GM18870 (cell line): ENCODE measurements around the gene INO80D.
"Not testable (repeated sequence)": the region's sequence is repeated elsewhere in the genome, so short reads cannot be mapped to it uniquely, and the experiment has no call there.

Experiments
- ATAC-seq: cut with Tn5 transposase; IDR thresholded peaks from one replicate; pipeline ENCODE4 v1.9.1; 2021; ENCODE audit warnings: moderate library complexity; ENCODE audit not compliant: unreplicated experiment

Gene INO80D

GRCh38 chr2:205982776-205983327 is 103.1 kb downstream of the INO80D start:
- no peak for ATAC-seq

- ATAC-seq: not testable (repeated sequence)
These were observed 107.2 kb downstream of the INO80D start for GRCh38 chr2:205978728-205979127.

- not testable (repeated sequence) for ATAC-seq
These were observed 108.3 kb downstream of the INO80D start for GRCh38 chr2:205977699-205978098.

GRCh38 chr2:205976934-205977659 is 108.9 kb downstream of the INO80D start:
- ATAC-seq: not testable (repeated sequence)

- ATAC-seq: no peak
These were observed 109.7 kb downstream of the INO80D start for GRCh38 chr2:205976120-205976814.

- peak; percentile 93 for ATAC-seq
These were observed 110.7 kb downstream of the INO80D start for GRCh38 chr2:205975082-205975949.

- no peak for ATAC-seq
These were observed 113.9 kb downstream of the INO80D start for GRCh38 chr2:205972113-205972512.

GRCh38 chr2:205970348-205970747 is 115.6 kb downstream of the INO80D start:
- ATAC-seq: no peak

- peak; percentile 80 for ATAC-seq
These were observed 116.4 kb downstream of the INO80D start for GRCh38 chr2:205969584-205969983.

GRCh38 chr2:205967391-205968075 is 118.4 kb downstream of the INO80D start:
- no peak for ATAC-seq

- ATAC-seq: no peak
These were observed 120.3 kb downstream of the INO80D start for GRCh38 chr2:205965707-205966106.

- ATAC-seq: no peak
These were observed 121.7 kb downstream of the INO80D start for GRCh38 chr2:205964111-205964761.

- no peak for ATAC-seq
These were observed 126.5 kb downstream of the INO80D start for GRCh38 chr2:205959521-205959920.

- no peak for ATAC-seq
These were observed 128.4 kb downstream of the INO80D start for GRCh38 chr2:205957452-205958154.

- no peak for ATAC-seq
These were observed 131.3 kb downstream of the INO80D start for GRCh38 chr2:205954707-205955106.

- no peak for ATAC-seq
These were observed 133.7 kb downstream of the INO80D start for GRCh38 chr2:205952282-205952681.

GRCh38 chr2:205948883-205949282 is 137.1 kb downstream of the INO80D start:
- ATAC-seq: no peak

GRCh38 chr2:205948496-205948837 is 137.5 kb downstream of the INO80D start:
- no peak for ATAC-seq
